Embryonic facial prominence (tissue), 1 donor: ENCODE results near the gene SRGN.
"Not testable (repeated sequence)": the region's sequence is repeated elsewhere in the genome, so short reads cannot be mapped to it uniquely, and the experiment has no call there.

Experiments
- DNase-seq: peaks from one replicate; pipeline ENCODE4 v3.0.0-alpha.2; 2016; ENCODE audit errors: extremely low spot score

SRGN gene

DNA sequence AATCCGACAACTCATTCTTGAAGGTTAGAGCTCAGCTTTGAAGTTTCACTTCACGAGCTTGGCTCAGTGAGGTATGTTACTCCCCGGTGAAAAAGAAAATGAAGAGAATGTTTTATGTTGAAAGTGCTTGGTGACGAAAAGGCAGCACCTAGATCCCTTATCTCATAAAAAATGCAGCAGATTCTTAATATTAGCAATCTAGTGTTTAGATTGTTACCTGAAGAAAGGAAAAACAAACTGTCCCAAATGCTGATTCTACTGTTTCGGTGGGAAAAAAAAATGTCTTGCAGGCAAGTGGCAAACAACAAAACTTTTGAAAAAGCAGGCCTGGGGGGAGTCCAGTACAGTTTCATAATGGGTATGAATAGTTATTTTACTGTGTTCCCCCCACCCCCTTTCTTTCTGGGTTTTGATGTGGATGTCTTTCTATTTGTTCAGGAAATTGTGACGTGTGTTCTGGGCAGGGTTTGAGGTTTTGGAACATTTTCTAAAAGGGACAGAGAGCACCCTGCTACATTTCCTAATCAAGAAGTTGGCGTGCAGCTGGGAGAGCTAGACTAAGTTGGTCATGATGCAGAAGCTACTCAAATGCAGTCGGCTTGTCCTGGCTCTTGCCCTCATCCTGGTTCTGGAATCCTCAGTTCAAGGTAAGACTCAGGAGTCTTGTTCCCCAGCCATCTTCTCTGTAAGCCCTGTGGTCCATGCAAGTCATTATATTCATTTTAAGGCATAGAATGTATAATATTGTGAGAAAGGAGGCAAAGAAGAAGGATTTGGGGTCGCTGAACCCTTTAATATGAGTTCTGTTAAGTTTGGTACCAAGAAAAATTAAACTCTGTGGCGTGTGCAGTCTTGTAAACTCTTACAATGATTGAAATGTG, at the start of gene SRGN:
SRGN (plus strand) TSS at position 514 of the 881 bp plus-strand sequence; CDS start at position 569, 55 bp downstream.
- DNase-seq = no peak

GRCh38 chr10:69040904-69041303, 47.0 kb upstream of the SRGN start:
- DNase-seq = not testable (repeated sequence)

DNA sequence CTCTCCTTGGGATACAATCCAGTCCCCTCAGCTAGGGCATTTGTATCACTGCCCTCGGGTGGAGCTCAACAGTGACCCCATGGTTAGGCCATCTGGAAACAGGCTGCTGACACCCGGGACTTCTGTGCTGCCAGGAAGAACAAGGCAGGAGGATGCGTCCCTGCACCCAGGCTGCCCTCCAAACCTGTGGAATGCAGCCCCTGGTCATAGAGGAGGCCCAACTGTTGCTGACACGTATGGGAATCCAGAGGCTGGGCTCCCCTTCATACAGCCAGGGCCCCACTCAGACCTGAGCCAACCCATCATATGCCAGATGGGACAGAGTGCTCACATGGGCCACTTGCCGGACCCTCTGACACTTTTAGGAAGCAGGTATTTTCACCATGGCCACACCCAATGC, 45.5 kb upstream of the SRGN start:
- DNase-seq = no peak

GRCh38 chr10:69042838-69043237, 45.1 kb upstream of the SRGN start:
- DNase-seq = no peak

DNA sequence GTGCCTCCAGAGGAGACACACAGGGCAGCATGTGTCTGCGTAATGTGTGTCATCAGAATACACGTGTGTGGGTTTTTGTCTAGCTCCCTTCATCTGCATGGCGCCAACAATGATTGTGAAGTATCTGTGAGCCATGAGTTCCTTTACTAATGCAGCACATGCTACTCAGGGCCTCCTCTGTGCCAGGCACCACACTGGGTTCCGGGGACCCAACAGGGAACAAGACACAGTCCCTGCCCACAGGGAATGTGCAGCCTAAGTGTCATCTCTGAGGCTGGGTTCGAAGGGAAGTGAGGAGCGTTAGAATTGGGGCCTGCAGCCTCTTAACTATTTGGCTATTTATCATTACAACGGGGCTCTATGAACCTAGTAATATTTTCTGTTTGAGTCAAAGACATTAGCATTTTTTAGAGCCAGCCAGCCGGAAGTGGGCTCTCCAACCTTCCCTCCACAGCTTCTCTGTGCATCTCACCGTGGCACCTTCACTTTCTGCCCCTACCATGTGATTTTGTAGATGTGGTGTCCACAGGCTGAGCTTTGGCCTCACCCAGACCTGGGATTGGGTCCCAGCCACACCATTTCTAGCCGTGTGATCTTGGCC, 43.9 kb upstream of the SRGN start:
- DNase-seq = no peak

DNA sequence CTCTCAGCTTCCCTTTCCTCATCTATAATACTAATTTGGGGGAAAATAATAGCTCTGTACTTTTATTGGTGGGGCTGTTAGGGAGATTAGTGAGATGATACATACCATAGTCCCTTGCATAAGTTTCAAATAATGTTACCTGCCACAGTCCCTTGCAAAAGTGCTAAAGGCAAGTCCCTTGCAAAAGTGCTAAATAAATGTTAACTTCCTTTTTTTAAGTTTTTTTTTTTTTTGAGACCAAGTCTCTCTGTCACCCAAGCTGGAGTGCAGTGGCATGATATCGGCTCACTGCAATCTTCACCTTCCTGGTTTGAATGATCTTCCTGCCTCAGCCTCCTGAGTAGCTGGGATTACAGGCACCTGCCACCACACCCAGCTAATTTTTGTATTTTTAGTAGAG, 43.4 kb upstream of the SRGN start:
- DNase-seq = no peak

DNA sequence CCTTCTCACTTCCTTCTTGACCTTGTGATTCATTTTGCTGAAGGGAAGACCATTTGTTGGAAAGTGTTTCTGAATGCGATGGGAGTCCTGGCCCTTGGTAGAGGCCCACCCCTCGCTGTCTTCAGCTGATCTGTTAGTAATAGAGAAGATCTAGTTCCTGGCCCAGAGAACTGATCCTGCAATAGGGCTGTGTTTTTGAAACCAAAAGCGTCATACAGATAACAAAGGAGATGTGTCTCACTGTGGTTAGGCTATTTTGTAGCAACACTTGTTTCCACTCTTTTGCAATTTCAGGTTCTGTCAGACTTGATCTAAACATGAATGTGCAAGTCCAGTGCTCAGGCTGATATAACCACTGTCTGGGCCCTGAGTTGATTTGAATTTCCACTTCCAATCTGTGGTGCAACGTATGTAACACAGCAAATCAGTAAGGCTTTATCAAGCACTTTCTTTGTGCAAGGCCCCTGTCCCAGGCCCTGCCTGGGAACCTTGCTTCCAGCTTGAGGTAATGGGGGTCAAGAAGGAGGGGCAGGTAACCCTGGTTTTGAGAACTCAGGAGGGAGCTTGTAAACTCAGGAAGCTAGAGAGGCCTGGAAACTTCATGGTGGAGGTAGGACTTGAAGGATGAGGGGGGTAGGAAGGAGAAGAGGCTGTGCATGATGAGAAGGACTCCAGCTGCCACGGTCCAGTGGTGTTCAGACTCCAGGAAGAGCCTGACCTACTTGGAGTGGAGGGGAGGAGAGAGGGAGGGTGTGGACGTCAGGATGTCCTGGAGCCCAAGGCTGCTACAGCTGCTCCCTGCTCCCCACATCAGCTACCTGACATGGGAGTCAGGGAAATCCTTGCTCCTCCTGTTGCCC, 42.2 kb upstream of the SRGN start:
- DNase-seq = no peak

DNA sequence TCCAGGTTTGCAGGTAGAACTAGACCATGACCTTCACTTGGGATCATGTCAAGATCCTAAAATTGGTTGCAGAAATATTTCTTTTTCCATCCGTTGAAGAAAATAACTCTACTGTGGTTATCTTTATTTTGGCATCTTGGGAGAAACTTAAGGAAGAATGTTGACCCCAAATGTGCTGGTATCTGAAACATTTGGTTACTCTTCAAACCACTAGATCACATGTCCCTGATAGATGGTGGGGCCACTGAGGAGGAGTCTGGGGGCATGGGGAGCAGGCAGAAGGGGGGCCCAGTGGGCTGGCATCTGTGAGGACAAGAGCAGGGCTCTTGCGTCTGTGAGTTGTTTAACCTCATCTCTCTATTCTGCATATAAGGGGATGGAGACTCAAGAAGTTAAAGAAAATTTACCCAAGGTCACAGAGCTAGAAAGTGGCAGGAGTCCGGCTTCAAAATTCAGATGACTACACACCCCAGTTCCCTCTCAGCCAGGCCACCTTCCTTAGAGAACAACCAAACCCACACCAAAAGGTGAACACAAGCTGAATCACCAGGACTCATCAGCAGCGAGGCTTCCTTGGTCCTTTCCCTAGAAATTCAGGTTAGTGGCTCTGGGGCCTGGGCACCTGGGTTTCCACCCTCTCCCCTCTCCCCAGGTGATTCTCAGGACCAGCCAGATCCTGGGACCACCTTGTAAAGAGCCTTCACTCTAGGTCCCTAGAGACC, 40.6 kb upstream of the SRGN start:
- no peak for DNase-seq

GRCh38 chr10:69048103-69048502, 39.8 kb upstream of the SRGN start:
- DNase-seq = no peak

DNA sequence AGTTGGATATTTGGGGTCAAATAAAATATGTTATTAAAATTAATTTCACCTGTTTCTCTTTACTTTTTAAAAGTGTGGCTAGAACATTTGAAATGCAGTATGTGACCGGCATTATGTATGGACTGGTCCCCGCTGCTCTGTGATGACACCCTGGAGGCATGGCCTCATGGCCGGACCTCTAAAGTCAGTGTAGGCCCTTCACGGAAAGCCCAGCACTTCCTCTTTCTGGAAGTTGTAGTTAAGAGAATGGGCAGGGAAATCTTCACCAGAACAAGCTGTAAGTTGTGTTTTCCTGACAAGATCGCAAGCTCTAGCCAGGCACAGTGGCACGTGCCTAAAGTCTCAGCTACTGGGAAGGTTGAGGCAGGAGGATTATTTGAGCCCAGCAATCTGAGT, 38.3 kb upstream of the SRGN start:
- no peak for DNase-seq

DNA sequence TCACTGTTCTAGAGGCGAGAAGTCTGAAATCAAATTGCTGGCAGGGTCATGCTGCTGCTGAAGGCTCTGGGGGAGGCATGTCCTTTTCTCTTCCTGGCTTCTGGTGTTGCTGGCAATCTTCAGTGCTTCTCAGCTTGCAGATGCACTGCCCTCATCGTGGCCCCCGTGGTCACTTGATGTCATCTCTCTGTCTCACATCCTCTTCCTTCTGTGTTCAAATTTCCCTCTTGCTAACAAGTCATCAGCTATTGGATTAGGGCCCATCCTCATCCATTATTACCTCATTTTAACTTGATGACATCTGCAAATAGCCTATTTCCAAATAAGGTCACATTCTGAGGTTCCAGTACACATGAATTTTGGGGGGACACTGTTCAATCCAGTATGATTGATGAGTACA, 36.6 kb upstream of the SRGN start:
- DNase-seq = no peak

GRCh38 chr10:69051710-69052487, 36.0 kb upstream of the SRGN start:
- no peak for DNase-seq

GRCh38 chr10:69052736-69053135, 35.2 kb upstream of the SRGN start:
- no peak for DNase-seq

- no peak for DNase-seq
Measured at GRCh38 chr10:69055241-69055640, 32.7 kb upstream of the SRGN start.

DNA sequence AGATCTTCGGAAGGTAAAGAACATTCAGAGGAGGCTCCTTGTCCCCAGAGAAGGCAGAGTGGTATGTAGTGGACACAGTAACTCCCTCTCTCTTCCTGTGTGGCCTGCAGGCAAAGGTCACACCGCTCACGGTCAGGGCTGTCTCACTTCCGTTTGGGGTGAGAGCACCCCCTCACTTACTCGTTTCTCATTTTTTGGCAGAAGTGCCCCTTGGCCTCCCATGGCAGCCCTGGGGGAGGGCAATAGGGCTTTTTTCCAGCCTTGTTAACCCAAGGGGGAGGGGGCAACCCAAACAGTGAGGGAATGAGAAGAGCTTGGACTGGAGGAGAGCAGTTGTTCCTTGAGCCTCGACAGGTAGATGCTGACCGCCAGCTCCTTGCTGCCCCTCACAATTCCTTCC, 31.8 kb upstream of the SRGN start:
- no peak for DNase-seq

GRCh38 chr10:69056536-69057260, 31.2 kb upstream of the SRGN start:
- DNase-seq = no peak

DNA sequence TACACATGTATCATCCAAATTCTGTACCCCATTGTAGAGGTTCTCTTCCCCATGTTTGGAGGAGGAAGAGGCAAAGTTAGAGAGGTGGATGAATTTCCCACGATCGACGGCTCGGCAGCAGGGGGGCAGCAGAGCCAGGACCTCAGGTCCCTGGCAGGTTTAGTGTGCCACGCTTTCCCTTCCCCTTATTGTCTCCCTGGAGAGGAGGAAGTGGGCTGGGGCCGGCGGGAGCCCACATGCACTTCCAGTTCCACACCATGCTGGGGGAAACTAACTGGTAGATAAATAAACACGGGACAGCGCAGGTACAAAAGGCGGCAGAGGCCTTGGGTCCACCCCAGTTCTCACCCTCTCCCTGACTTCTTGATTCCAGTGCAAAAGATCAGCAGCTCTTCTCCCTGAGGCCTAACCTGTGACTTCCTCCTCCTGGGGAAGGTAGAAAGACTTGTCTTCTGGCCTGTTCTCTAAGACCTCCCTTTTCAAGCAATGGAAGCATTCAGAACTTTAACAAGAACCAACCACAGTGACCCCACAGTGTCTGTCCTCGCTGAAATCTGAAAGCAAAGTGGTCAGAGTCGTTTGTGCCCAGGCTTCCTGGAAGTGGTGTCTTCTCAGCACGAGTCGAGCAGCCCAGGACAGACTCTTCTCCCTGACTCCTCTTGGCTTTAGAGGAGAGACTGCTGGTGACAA, 30.5 kb upstream of the SRGN start:
- no peak for DNase-seq

DNA sequence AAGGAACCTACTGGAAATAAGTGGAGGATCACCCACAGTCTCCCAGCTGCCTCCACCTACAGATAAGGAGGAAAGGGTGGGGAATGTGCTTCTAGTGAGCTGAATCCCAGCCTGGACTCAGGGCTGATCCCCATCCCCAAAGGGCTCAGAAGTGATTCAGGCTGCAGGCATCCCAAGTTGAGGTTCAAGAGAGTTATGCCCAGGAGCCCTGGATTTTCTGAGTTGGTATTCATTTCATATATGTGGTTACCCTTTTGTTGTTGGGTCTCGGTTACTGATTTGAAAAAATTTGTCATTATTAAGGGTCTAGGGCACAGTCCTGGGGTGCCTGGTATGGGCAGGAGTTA, 30.0 kb upstream of the SRGN start:
- no peak for DNase-seq

DNA sequence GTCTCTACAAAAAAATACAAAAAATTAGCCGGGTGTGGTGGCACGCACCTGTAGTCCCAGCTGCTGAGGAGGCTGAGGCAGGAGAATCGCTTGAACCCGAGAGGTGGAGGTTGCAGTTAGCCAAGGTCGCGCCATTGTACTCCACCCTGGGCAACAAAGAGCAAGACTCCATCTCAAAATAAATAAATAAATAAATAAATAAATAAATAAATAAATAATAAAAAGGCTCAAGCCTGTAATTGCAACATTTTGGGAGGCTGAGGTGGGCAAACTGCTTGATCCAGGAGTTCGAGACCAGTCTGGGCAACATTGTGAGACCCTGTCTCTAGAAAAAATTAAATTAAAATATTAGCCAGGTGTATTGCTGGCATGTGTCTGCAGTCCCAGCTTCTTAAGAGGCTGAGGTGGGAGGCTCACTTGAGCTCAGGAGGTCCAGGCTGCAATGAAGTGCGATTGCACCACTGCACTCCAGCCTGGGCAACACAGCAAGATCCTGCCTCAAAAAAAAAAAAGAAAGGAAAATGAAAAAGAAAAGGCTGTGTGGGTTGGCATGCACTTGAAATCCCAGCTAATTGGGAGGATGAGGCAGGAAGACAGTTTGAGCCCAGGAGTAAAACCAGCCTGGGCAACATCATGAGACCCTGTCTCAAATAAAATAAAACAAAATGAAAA, 27.6 kb upstream of the SRGN start:
- no peak for DNase-seq
